Raji (cell line): ENCODE results near the gene GRIK1.

ENCODE experiments used
- POLR2A ChIP-seq: IDR thresholded peaks from 2 replicates; pipeline ENCODE4 v1.6.1; 2011; ENCODE audit warnings: low read depth, low read length, control low read depth; ENCODE audit not compliant: insufficient read depth

The GRIK1 gene

DNA sequence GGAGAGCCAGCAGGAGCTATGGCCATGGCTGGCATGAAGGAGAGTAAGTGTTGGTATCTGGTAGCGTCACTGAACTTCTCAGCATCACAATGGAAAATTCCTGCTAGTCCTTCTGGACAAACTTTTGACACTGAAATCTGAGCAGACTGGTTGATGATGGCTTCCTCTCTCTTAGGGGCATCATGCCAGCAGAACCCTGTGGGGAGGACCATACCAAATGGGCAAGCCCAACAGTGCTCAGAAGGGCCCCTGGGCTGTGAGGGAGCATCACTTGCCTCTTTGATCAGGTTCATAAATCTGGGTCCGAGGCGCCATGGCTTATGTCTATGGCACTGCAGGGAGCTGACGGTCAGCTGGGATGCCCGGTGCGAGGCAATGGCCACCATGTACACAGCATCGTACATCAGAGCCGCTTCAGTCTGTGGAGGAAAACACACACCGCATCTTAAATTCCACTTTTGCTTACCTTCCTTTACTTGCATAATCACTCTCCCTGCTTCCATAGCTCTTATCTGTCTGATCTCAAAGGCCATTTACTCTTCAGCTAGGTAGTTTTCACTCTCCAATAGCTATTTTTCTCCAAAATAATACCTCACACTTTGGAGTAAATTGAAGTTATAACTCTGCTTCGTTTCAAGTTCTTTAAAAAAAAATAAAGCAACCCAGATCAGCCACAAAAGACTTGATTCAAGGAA is 297.1 kb downstream of the GRIK1 start:
- TF ChIP-seq POLR2A, result no peak

- no peak for TF ChIP-seq POLR2A
These were observed 297.9 kb downstream of the GRIK1 start for GRCh38 chr21:29641635-29642550.

DNA sequence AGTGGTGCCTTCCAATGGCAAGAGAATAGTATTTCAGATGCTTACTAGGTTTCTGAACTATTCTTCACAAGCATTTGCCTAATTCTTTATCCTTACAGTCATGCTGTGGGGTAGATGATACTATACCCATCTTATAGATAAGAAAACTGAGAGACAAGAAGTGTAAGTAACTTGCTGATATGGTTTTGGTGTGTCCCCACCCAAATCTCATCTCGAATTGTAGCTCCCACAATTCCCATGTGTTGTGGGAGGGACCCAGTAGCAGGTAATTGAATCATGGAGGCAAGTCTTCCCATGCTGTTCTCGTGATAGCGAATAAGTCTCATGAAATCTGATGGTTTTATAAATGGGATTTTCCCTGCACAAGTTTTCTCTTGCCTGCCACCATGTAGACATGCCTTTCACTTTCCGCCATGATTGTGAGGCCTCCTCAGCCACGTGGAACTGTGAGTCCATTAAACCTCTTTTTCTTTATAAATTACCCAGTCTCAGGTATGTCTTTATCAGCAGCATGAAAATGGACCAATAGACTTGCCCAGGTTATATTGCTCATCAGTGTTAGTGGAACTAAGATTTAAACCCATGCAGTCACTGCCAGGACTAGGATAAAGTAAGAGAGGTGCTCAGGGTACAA is 298.7 kb downstream of the GRIK1 start:
- no peak for TF ChIP-seq POLR2A

DNA sequence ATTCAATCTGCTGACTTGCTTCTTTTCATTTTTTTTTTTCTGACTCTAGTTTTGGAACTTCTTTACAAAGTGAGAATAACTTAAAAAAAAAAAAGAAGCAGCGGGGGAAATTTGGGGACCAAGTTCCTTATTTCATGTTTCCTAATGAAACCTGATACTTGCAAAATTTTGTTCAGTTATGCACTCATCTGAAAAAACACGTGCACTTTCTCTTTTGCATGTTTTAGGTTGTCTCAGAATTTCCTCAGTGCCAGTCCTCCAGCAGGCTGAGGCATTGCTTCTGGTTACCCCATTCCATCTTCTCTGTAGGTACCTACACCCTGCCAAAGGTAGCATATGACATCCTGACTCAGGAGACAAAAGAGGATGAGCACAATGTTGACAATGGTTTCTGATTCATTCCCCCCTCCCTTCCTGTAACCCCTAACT is 299.7 kb downstream of the GRIK1 start:
- TF ChIP-seq POLR2A, result no peak

- TF ChIP-seq POLR2A, result no peak
These were observed 300.3 kb downstream of the GRIK1 start for GRCh38 chr21:29639366-29640079.

- no peak for TF ChIP-seq POLR2A
These were observed 301.0 kb downstream of the GRIK1 start for GRCh38 chr21:29638761-29639327.

DNA sequence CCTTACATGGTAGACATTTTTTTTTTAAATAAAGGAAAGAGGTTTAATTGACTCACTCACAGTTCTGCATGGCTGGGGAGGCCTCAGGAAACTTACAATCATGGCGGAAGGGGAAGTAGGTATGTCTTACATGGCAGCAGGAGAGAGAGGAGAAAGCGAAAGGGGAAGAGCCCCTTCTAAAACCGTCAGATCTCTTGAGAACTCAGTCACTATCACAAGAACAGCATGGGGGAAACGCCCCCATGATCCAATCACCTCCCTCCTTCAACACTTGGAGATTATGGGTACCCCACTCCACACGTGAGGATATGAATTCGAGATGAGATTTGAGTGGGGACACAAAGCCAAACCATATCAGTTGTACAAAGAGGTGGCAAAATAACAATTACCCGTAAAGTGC is 301.7 kb downstream of the GRIK1 start:
- no peak for TF ChIP-seq POLR2A

- TF ChIP-seq POLR2A, result no peak
These were observed 302.2 kb downstream of the GRIK1 start for GRCh38 chr21:29637553-29637952.

DNA sequence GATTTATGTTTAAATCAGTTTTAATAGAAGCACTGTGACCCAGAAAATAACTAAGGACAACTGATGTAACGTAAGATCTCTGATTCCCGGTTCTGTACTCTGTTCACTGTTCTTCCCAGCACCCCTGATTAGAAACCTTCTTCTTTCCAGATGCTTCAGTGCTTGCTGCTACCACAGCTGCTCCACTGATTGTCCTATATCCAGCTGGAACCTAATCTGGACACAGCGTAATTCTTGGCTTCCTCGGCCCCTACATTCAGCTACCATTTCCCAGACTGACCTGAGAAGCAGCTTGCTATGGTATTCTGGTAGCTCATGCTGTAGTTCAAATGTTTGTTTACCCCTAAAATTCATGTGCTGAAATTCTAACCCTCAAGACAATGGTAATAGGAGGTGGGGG is 302.7 kb downstream of the GRIK1 start:
- no peak for TF ChIP-seq POLR2A

DNA sequence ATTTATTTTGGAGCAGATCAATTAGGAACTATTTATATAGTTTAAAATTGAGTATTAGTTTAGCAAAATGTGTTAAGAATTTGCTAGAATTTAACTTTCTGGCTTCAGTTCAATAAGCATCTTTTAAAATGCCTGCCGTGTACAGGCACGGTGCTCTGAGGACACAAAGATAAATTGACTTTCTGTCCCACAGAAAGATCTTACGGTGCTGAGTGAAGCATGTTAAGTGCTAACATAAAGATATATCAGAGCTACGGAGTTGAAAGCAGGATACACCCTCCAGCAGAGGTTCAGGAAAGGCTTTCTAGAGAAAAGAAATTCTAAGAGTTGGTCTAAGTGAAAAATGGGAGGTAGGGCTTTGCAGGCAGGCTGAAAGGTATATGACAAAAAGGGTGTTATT is 305.4 kb downstream of the GRIK1 start:
- TF ChIP-seq POLR2A, result no peak

DNA sequence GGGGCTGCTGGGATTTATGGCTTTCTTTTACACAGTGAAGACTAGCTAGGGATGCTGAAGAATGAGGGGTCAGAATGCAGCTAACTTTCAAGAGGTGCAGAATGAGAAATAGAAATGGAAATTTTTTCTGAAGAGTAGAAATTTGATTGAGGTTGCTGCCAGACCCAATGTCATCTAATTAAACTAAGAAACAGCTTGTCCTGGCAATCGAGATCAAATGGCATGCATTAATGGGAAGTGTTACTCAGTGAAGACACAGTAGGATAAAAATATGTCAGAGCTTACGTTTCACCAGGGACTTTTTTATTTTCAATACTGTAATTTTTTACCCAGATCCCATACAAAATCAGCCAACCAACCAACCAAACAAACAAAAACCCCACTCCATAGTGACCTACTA is 306.0 kb downstream of the GRIK1 start:
- no peak for TF ChIP-seq POLR2A

GRCh38 chr21:29630441-29630840 is 309.4 kb downstream of the GRIK1 start:
- no peak for TF ChIP-seq POLR2A

DNA sequence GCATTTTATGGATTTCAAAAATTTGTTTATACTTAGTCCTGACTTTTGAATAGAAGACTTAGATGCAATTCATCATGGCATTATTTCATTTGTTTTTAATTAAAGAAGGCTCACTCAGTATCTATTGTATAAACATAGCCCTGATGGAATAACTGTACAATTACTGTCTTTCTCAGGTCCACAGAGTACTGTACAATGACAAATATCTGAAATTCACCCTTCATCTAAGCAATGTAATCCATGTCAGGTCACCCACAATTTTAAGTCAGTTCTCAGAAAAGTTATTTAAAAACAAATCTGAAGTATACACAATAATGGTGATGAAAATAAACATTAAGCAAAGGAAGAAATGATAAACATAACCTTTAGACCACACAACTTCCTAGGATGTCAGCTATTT is 311.9 kb downstream of the GRIK1 start:
- TF ChIP-seq POLR2A, result no peak

- no peak for TF ChIP-seq POLR2A
These were observed 312.9 kb downstream of the GRIK1 start for GRCh38 chr21:29626801-29627470.
